ENCODE measurements around the gene EID1. TPM values are rescaled to one million over a fixed set of nuclear protein-coding genes. Genes with fewer than 3 reads are reported as not detected.

Gene EID1, protein sequence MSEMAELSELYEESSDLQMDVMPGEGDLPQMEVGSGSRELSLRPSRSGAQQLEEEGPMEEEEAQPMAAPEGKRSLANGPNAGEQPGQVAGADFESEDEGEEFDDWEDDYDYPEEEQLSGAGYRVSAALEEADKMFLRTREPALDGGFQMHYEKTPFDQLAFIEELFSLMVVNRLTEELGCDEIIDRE
- total RNA-seq: 212 and 223 TPM in 2 replicates
- long read RNA-seq, transcript EID1-201 (1 exons, 2,298 nt): major isoform, 402 of 403 reads
- long read RNA-seq, partial matches to known transcripts: 0 of 403 reads
- long read RNA-seq, other reads (novel, unspliced or antisense): 1 of 403 reads

DNA sequence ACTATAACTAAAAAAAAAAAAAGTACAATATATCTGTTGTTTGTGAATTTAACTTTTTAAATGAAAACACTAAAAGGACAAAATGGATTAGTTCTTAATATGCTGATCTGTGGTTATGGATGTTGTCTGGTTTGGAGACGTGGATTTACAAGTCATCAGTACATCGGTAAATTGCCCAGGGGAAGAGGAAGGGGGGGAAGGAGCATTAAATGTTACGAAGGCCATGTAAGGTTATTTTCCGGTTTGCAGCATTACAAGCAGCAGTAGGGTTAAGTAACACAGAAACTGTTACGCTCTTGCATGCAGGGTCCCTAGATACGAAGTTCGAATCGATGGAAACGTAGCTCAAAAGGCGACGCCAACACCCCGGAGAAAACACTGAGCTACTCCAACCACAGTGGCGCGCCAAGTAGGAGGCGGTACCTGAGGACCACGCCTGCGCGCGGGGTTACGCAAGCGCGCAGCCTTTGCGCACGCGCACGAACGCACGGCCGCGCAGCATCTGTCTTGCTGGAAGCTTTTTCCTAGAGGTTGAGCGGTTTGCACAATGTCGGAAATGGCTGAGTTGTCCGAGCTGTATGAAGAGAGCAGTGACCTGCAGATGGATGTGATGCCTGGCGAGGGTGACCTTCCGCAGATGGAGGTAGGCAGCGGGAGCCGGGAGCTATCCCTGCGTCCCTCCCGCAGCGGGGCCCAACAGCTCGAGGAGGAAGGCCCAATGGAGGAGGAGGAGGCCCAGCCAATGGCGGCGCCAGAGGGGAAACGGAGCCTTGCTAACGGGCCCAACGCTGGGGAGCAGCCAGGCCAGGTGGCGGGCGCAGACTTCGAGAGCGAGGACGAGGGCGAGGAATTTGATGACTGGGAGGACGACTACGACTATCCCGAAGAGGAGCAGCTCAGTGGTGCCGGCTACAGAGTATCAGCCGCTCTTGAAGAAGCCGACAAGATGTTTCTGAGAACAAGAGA is at the start of gene EID1:
Gene EID1, plus strand, starts transcription at position 505 of the 966 bp plus-strand sequence. Its CDS starts 43 bp downstream, at position 548.
- Mint-ChIP-seq H3K9me3 (no peaks in the 10 kb centered on the region), H3K36me3 (ENCODE audit: low read depth) (peaks cover 7% of the 10 kb centered on the region), H3K4me3 (peak within 1 kb of the TSS; percentile 99), H3K4me1 (peaks cover 37% of the 10 kb centered on the region), H3K27me3 (ENCODE audit: low read depth) (peaks cover 5% of the 10 kb centered on the region), H3K27ac (ENCODE audit: unreplicated experiment) (peak within 1 kb of the TSS; percentile 99)
- peak; percentile 87 for DNase-seq (ENCODE audit: low read depth, low spot score)
- no peak for TF ChIP-seq CTCF (conservative IDR thresholded peaks at IDR 0.05)

DNA sequence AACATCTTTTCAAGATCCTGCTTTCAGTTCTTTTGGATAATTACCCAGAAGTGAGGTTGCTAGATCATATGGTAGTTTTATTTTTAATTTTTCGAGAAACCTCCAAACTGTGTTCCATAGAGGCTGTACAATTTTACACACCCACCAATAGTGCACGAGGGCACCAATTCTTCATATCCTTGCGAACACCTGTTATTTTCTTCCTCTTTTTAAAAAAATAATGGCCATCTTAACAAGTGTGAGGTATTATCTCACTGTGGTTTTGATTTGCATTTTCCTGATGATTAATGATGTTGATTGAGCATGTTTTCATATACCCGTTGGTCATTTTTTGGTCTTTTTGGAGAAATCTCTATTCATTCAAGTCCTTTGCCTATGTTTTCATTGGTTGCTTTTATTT is 49.5 kb upstream of the EID1 start:
- Mint-ChIP-seq H3K4me3 (no peak overlapping the region), H3K4me1 (no peaks in the 10 kb centered on the region)

GRCh38 chr15:48828906-48829305 is 49.0 kb upstream of the EID1 start:
- no peak overlapping the region for H3K27ac Mint-ChIP-seq (ENCODE audit: unreplicated experiment)
- no peak for TF ChIP-seq CTCF (conservative IDR thresholded peaks at IDR 0.05)

More for the DNA sequence above, 49.5 kb upstream of the EID1 start:
- H3K36me3 Mint-ChIP-seq (ENCODE audit: low read depth): peaks cover 8% of the 10 kb centered on the region
- no peak overlapping the region for H3K27ac Mint-ChIP-seq (ENCODE audit: unreplicated experiment)
- no peak for TF ChIP-seq CTCF (conservative IDR thresholded peaks at IDR 0.05)
- H3K9me3 Mint-ChIP-seq: no peaks in the 10 kb centered on the region
- H3K27me3 Mint-ChIP-seq (ENCODE audit: low read depth): no peaks in the 10 kb centered on the region
- DNase-seq (ENCODE audit: low read depth, low spot score): no peak

GRCh38 chr15:48832648-48833047 is 45.3 kb upstream of the EID1 start:
- TF ChIP-seq CTCF (conservative IDR thresholded peaks at IDR 0.05): no peak
- Mint-ChIP-seq H3K4me1 (peaks cover 4% of the 10 kb centered on the region), H3K36me3 (ENCODE audit: low read depth) (peaks cover 10% of the 10 kb centered on the region), H3K4me3 (no peak overlapping the region), H3K27ac (ENCODE audit: unreplicated experiment) (no peak overlapping the region), H3K9me3 (peaks cover 4% of the 10 kb centered on the region), H3K27me3 (ENCODE audit: low read depth) (no peaks in the 10 kb centered on the region)
- DNase-seq (ENCODE audit: low read depth, low spot score): no peak

More at GRCh38 chr15:48828906-48829305, 49.0 kb upstream of the EID1 start:
- DNase-seq (ENCODE audit: low read depth, low spot score): no peak
- Mint-ChIP-seq H3K4me1 (no peaks in the 10 kb centered on the region), H3K9me3 (peaks cover 1% of the 10 kb centered on the region), H3K4me3 (no peak overlapping the region), H3K36me3 (ENCODE audit: low read depth) (peaks cover 8% of the 10 kb centered on the region), H3K27me3 (ENCODE audit: low read depth) (no peaks in the 10 kb centered on the region)

- Mint-ChIP-seq H3K4me3 (no peak overlapping the region), H3K4me1 (peaks cover 4% of the 10 kb centered on the region), H3K27me3 (ENCODE audit: low read depth) (no peaks in the 10 kb centered on the region), H3K27ac (ENCODE audit: unreplicated experiment) (no peak overlapping the region), H3K9me3 (peaks cover 4% of the 10 kb centered on the region), H3K36me3 (ENCODE audit: low read depth) (peaks cover 10% of the 10 kb centered on the region)
- DNase-seq (ENCODE audit: low read depth, low spot score): no peak
- TF ChIP-seq CTCF (conservative IDR thresholded peaks at IDR 0.05): no peak
Observed at GRCh38 chr15:48833526-48834239, 44.3 kb upstream of the EID1 start.

Measured in neural crest cell (in vitro differentiated cells).